ENCODE measurements around the gene RERE.

The RERE gene

DNA sequence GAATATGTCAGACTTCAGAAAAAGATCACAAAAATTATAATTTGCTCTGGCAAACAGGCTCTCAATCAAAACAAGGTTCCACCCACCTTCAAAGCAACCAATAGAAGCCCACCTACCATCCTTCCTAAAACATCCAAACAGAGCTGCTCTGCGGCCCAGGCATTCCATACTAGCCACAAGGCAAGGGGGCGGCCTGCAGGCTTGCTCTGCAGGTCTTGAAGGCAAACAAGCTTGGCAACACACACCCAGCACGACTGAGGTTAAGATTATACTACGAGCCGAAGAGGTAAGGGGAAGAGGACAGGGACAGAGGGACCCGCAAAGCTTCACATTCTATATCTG, 292.3 kb downstream of the RERE start:
- H3K4me3 ChIP-seq (ENCODE audit: low read depth, low read length) = no peak overlapping the region
- peaks cover 30% of the 10 kb centered on the region for H3K4me1 ChIP-seq (ENCODE audit: control insufficient read depth, insufficient read depth, low read length)
- peaks cover 10% of the 10 kb centered on the region; the same call in 1 of the 2 replicates for H3K36me3 ChIP-seq (ENCODE audit: control insufficient read depth, insufficient read depth, low read length)
- no peak overlapping the region for H3K27ac ChIP-seq (ENCODE audit: low read depth, low read length)
- H3K27me3 ChIP-seq (ENCODE audit: control insufficient read depth, insufficient read depth, low read length) = no peaks in the 10 kb centered on the region
- no peak overlapping the region for H3K9ac ChIP-seq (ENCODE audit: low read length)
- H3K9me3 ChIP-seq (ENCODE audit: control insufficient read depth, insufficient read depth, low read depth, low read length) = no peaks in the 10 kb centered on the region

DNA sequence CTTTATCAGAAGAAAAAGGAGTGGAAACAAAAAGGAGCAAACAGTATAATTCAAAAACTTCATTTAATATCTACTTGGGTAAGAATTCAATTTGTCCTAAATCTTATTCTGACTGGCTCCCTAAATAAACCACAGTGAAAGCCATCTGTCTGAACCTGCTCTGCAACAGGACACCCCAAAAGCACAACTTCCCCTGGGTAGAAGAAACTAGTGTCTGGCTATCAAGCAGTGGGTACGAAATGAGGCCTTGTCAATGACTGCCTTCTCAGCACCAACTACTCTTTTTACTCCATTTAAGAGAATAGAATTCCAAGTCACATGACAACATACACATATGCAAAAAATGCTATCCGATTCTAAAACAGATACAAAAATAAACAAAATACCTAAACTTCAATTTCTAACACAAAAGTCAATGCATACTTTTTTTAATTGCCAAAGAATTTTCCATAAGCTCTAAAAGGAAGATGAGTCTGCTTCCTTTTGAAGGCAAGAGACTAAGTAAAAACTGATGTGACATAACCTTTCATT, 292.7 kb downstream of the RERE start:
- Histone ChIP-seq H3K9ac (ENCODE audit: low read length) (no peak overlapping the region), H3K27me3 (ENCODE audit: control insufficient read depth, insufficient read depth, low read length) (no peaks in the 10 kb centered on the region), H3K4me3 (ENCODE audit: low read depth, low read length) (no peak overlapping the region), H3K36me3 (ENCODE audit: control insufficient read depth, insufficient read depth, low read length) (peaks cover 10% of the 10 kb centered on the region; the same call in 1 of the 2 replicates), H3K9me3 (ENCODE audit: control insufficient read depth, insufficient read depth, low read depth, low read length) (no peaks in the 10 kb centered on the region), H3K4me1 (ENCODE audit: control insufficient read depth, insufficient read depth, low read length) (peaks cover 30% of the 10 kb centered on the region), H3K27ac (ENCODE audit: low read depth, low read length) (no peak overlapping the region)

DNA sequence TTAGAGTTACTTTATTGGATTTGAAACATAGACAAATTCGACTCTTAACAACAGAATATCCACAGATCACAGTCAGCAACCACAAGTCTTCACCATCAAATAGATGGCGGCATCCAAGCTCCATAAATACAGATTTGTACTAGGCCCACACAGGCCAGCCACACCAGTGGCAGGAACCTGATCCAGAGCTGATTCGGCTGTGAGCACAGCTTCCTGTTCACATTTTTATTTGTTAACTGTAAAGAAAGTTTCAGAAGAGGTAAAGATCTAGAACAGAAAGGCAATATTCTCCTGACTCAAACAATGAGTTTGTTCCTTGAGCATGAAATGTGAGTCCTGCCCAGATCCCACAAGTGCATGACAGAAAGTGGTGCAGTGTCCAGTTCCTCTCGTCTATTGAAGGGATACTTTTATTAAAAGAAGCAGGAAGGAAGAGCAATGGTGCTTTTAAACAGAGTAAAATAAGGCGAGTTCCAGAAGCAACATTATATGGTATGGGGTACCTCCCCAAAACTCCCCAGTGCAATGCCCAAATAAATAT, 293.7 kb downstream of the RERE start:
- Histone ChIP-seq H3K4me3 (ENCODE audit: low read depth, low read length) (no peak overlapping the region), H3K4me1 (ENCODE audit: control insufficient read depth, insufficient read depth, low read length) (peaks cover 30% of the 10 kb centered on the region), H3K27me3 (ENCODE audit: control insufficient read depth, insufficient read depth, low read length) (no peaks in the 10 kb centered on the region), H3K27ac (ENCODE audit: low read depth, low read length) (no peak overlapping the region), H3K9me3 (ENCODE audit: control insufficient read depth, insufficient read depth, low read depth, low read length) (no peaks in the 10 kb centered on the region), H3K36me3 (ENCODE audit: control insufficient read depth, insufficient read depth, low read length) (peaks cover 10% of the 10 kb centered on the region; the same call in 1 of the 2 replicates), H3K9ac (ENCODE audit: low read length) (no peak overlapping the region)

DNA sequence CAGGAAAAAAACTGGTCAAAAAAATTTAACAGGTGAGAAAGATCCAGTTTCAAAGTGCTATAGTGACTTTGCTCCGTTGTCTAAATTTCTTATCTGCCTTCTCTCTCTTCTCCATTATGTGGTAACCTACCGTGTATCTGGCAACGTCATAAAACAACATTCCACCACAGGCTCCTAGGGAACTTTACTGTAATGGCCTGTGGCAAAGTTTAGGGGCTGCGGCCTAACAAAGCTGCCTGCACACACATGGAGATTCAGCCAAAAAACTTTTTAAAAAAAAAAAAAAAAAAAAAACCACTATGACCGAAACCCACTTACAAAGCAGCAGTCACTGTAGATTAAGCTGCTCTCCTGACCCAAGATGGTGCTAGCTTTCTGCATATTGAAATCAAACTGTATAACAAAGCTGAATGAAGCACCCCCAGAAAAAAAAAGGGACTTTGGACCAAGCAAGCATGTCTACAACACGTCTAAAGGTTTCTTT, 296.9 kb downstream of the RERE start:
- H3K36me3 ChIP-seq (ENCODE audit: control insufficient read depth, insufficient read depth, low read length) = peaks cover 10% of the 10 kb centered on the region; the same call in 1 of the 2 replicates
- no peaks in the 10 kb centered on the region for H3K9me3 ChIP-seq (ENCODE audit: control insufficient read depth, insufficient read depth, low read depth, low read length)
- H3K27ac ChIP-seq (ENCODE audit: low read depth, low read length) = no peak overlapping the region
- H3K27me3 ChIP-seq (ENCODE audit: control insufficient read depth, insufficient read depth, low read length) = no peaks in the 10 kb centered on the region
- H3K9ac ChIP-seq (ENCODE audit: low read length) = no peak overlapping the region
- peaks cover 22% of the 10 kb centered on the region for H3K4me1 ChIP-seq (ENCODE audit: control insufficient read depth, insufficient read depth, low read length)
- H3K4me3 ChIP-seq (ENCODE audit: low read depth, low read length) = no peak overlapping the region

DNA sequence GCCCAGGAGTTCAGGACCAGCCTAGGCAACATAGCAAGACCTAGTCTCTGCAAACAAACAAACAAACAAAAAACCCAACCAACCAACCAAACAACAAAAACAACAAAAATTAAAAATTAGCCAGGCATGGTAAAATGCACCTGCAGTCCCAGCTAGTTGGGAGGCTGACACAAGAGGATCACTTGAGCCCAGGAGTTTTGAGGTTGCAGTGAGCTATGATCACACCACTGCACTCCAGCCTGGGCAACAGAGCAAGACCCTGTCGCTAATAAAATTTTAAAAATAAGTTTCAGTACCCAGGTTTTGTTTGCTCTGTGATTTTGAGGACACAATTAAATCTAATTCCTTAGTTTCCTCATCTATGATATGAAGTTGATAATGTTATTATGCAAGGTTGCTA, 298.3 kb downstream of the RERE start:
- Histone ChIP-seq H3K9me3 (ENCODE audit: control insufficient read depth, insufficient read depth, low read depth, low read length) (no peaks in the 10 kb centered on the region), H3K4me3 (ENCODE audit: low read depth, low read length) (no peak overlapping the region), H3K27me3 (ENCODE audit: control insufficient read depth, insufficient read depth, low read length) (no peaks in the 10 kb centered on the region), H3K36me3 (ENCODE audit: control insufficient read depth, insufficient read depth, low read length) (peaks cover 10% of the 10 kb centered on the region; the same call in 1 of the 2 replicates), H3K9ac (ENCODE audit: low read length) (no peak overlapping the region), H3K4me1 (ENCODE audit: control insufficient read depth, insufficient read depth, low read length) (peaks cover 13% of the 10 kb centered on the region), H3K27ac (ENCODE audit: low read depth, low read length) (no peak overlapping the region)

DNA sequence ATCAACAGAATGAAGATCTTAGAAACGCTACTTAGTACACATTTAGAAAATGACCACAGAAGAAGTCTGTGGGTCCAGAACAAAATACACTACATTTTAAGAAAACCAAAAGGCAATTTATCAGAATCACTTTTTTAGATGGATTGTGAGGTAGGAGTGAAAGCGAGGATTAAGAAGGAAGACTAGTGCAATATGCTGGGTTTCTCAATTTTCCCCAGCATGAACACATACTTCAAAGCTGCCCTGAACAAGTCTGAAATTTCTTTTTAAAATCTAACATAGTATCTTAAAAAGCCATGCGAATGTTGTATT, 299.0 kb downstream of the RERE start:
- H3K27ac ChIP-seq (ENCODE audit: low read depth, low read length) = no peak overlapping the region
- no peak overlapping the region for H3K9ac ChIP-seq (ENCODE audit: low read length)
- no peaks in the 10 kb centered on the region for H3K27me3 ChIP-seq (ENCODE audit: control insufficient read depth, insufficient read depth, low read length)
- H3K4me1 ChIP-seq (ENCODE audit: control insufficient read depth, insufficient read depth, low read length) = peaks cover 13% of the 10 kb centered on the region
- H3K9me3 ChIP-seq (ENCODE audit: control insufficient read depth, insufficient read depth, low read depth, low read length) = no peaks in the 10 kb centered on the region
- no peak overlapping the region for H3K4me3 ChIP-seq (ENCODE audit: low read depth, low read length)
- peaks cover 14% of the 10 kb centered on the region; the same call in 1 of the 2 replicates for H3K36me3 ChIP-seq (ENCODE audit: control insufficient read depth, insufficient read depth, low read length)

DNA sequence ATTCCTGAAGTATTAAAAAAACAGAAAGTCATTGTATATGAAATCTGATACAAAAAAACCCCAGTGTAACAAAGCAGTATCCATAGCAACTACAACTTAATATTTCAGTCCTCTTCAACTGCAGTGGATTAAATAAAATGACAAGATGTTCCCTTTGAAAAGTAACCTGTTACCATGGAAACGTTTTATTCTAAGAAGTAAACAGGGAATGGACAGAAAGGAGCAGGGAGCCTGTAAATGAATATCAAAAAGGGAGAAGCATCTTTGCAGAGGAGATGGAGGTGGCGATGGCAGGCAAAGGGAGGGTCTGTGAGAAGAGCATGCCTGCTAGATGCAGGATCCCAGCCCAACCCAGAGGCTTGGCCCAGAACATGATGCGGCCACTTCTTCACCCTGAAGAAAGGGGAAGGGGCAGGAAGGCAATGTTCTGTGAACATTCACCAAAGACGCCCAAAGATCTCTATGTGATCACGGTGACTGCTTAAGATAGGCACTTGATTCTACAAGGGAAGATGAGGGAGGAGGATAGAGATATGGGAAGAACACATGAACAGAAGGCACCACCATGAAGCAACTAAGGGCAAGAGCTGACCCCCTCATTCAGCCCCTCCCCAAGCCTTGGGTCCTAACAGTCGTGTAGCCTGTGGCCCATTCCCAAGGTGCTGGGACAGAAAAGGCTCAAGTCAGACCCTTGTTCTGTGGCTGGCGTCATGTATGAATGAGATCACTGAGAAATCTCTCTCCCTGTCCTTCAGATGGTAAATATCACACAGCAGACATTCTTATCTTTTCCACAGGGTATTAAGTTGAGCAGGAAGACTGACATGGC, 299.6 kb downstream of the RERE start:
- Histone ChIP-seq H3K27me3 (ENCODE audit: control insufficient read depth, insufficient read depth, low read length) (no peaks in the 10 kb centered on the region), H3K4me1 (ENCODE audit: control insufficient read depth, insufficient read depth, low read length) (peaks cover 13% of the 10 kb centered on the region), H3K4me3 (ENCODE audit: low read depth, low read length) (no peak overlapping the region), H3K9ac (ENCODE audit: low read length) (no peak overlapping the region), H3K9me3 (ENCODE audit: control insufficient read depth, insufficient read depth, low read depth, low read length) (no peaks in the 10 kb centered on the region), H3K27ac (ENCODE audit: low read depth, low read length) (no peak overlapping the region), H3K36me3 (ENCODE audit: control insufficient read depth, insufficient read depth, low read length) (peaks cover 11% of the 10 kb centered on the region; the same call in 1 of the 2 replicates)

DNA sequence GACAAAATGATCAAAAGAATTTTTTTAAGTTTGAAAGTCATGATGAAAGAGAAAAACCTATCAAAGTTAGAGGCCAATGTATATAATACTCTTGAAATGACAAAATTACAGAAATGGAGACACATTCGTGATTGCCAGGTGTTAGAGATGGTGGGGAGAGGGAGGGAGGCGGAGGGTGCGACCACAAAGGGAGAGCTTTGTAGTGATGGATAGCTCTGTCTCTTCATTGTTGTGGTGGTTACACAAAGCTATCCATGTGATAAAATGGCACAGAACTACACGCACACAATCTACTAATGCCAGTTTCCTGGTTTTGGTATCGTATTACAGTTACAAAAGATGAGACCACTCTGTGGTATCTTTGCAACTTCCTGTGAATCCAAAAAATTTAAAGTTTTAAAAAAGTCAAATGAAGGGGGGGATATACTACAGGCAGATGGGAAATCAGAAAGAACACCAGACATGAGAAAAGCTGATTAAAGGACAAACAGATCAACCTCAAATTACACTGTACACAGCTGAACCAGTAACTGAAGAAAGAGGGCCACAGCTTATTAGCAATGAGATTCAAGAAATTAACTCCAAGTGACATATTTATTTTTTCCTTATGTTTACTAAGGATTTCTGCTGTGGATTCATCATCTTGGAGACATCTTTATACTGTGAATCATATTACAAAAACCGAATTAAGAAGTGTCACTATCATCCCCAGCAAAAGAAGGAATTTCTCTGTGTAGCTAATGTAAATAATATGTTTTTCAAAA, 300.5 kb downstream of the RERE start:
- Histone ChIP-seq H3K9ac (ENCODE audit: low read length) (no peak overlapping the region), H3K9me3 (ENCODE audit: control insufficient read depth, insufficient read depth, low read depth, low read length) (no peaks in the 10 kb centered on the region), H3K27me3 (ENCODE audit: control insufficient read depth, insufficient read depth, low read length) (no peaks in the 10 kb centered on the region), H3K36me3 (ENCODE audit: control insufficient read depth, insufficient read depth, low read length) (peaks cover 13% of the 10 kb centered on the region), H3K4me3 (ENCODE audit: low read depth, low read length) (no peak overlapping the region), H3K27ac (ENCODE audit: low read depth, low read length) (no peak overlapping the region), H3K4me1 (ENCODE audit: control insufficient read depth, insufficient read depth, low read length) (peaks cover 13% of the 10 kb centered on the region)

DNA sequence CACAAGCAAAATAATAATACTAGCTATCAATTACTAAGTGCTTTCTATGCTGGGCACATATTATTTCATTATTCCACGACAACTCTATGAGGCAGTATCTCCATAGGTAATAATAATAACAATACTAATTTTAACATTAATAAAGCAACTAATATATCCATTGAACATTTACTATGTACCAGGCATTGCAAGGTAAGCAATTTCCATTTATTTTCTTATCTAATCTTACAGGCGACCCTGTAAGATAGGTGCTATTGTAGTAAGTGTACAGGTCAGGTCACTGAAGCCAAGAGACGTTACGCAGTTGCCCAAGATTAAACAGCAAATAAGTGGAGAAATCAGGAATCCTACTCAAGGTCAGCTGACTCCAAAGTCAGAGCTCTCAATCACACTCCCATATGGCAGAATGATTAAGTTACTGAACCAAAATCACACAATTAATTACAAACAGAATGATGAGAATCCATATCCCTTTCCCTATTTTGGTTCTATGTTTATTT, 301.1 kb downstream of the RERE start:
- Histone ChIP-seq H3K4me3 (ENCODE audit: low read depth, low read length) (no peak overlapping the region), H3K9ac (ENCODE audit: low read length) (no peak overlapping the region), H3K27ac (ENCODE audit: low read depth, low read length) (no peak overlapping the region)

DNA sequence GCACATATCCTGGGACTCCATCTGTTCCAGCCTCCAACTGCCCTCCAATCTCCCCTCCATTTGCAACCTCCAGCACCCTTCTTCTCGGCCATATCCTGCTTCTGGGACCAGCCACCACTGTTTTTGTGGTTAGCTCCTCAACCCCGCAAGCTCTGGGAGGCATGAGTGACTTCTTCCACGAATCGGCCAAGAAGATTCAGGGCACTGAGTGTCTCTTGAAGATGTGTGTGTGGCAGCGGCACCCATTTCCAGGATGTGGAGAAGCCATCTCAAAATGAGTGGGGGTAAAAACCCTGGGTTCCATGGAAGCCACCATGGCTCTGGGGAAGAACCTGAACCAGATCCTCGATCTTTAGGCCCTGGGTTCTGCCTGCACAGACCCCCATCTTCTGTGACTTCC, 304.9 kb downstream of the RERE start:
- Histone ChIP-seq H3K9me3 (ENCODE audit: control insufficient read depth, insufficient read depth, low read depth, low read length) (no peaks in the 10 kb centered on the region), H3K36me3 (ENCODE audit: control insufficient read depth, insufficient read depth, low read length) (peaks cover 22% of the 10 kb centered on the region), H3K4me1 (ENCODE audit: control insufficient read depth, insufficient read depth, low read length) (peaks cover 4% of the 10 kb centered on the region; the same call in 1 of the 2 replicates), H3K27ac (ENCODE audit: low read depth, low read length) (no peak overlapping the region), H3K4me3 (ENCODE audit: low read depth, low read length) (no peak overlapping the region), H3K27me3 (ENCODE audit: control insufficient read depth, insufficient read depth, low read length) (no peaks in the 10 kb centered on the region), H3K9ac (ENCODE audit: low read length) (no peak overlapping the region)

More for the DNA sequence above, 301.1 kb downstream of the RERE start:
- H3K36me3 ChIP-seq (ENCODE audit: control insufficient read depth, insufficient read depth, low read length) = peaks cover 13% of the 10 kb centered on the region
- H3K4me1 ChIP-seq (ENCODE audit: control insufficient read depth, insufficient read depth, low read length) = peaks cover 13% of the 10 kb centered on the region
- H3K27me3 ChIP-seq (ENCODE audit: control insufficient read depth, insufficient read depth, low read length) = no peaks in the 10 kb centered on the region
- no peaks in the 10 kb centered on the region for H3K9me3 ChIP-seq (ENCODE audit: control insufficient read depth, insufficient read depth, low read depth, low read length)

Data from HUES6 (cell line).